ENCODE measurements around the gene KCNQ2. TPM values are rescaled to one million over a fixed set of nuclear protein-coding genes. Genes with fewer than 3 reads are reported as not detected.
"Not testable (repeated sequence)": the region's sequence is repeated elsewhere in the genome, so short reads cannot be mapped to it uniquely, and the experiment has no call there.

KCNQ2 gene
- total RNA-seq, 1 donor = 0.36 TPM

GRCh38 chr20:63517376-63518309 lies 45.2 kb upstream of the KCNQ2 start:
- H3K4me1 ChIP-seq (ENCODE audit: insufficient read depth, low read length) = peaks cover 14% of the 10 kb centered on the region
- no peak overlapping the region for H3K4me3 ChIP-seq (ENCODE audit: insufficient read depth, low read length)
- H3K79me2 ChIP-seq (ENCODE audit: insufficient read depth, low read length) = peaks cover 14% of the 10 kb centered on the region
- H2AFZ ChIP-seq (ENCODE audit: low read length) = no peak overlapping the region
- H3K27me3 ChIP-seq (ENCODE audit: insufficient read depth, low read length) = peaks cover 9% of the 10 kb centered on the region
- H4K20me1 ChIP-seq (ENCODE audit: insufficient read depth, low read length) = peaks cover 15% of the 10 kb centered on the region
- no peak overlapping the region for H3K27ac ChIP-seq (ENCODE audit: low read depth, low read length)
- peaks cover 8% of the 10 kb centered on the region for H3K36me3 ChIP-seq (ENCODE audit: insufficient read depth, low read length)
- no peaks in the 10 kb centered on the region for H3K9me3 ChIP-seq (ENCODE audit: low read depth, low read length)
- no peak overlapping the region for H3K4me2 ChIP-seq (ENCODE audit: insufficient read depth, low read length)
- peak; percentile 85 for DNase-seq (ENCODE audit: insufficient read length, low spot score, missing footprints)
- no peak for TF ChIP-seq CTCF (IDR thresholded peaks at IDR 0.05; ENCODE audit: extremely low read depth, low read depth, low read length)

GRCh38 chr20:63514520-63514919 lies 42.1 kb upstream of the KCNQ2 start:
- H3K4me1 ChIP-seq (ENCODE audit: insufficient read depth, low read length); H3K4me3 ChIP-seq (ENCODE audit: insufficient read depth, low read length); H4K20me1 ChIP-seq (ENCODE audit: insufficient read depth, low read length); H3K4me2 ChIP-seq (ENCODE audit: insufficient read depth, low read length); H2AFZ ChIP-seq (ENCODE audit: low read length); H3K27ac ChIP-seq (ENCODE audit: low read depth, low read length); H3K9me3 ChIP-seq (ENCODE audit: low read depth, low read length); H3K79me2 ChIP-seq (ENCODE audit: insufficient read depth, low read length); H3K36me3 ChIP-seq (ENCODE audit: insufficient read depth, low read length); DNase-seq (ENCODE audit: insufficient read length, low spot score, missing footprints): not testable (repeated sequence)
- peaks cover 11% of the 10 kb centered on the region for H3K27me3 ChIP-seq (ENCODE audit: insufficient read depth, low read length)

- Histone ChIP-seq H3K79me2 (ENCODE audit: insufficient read depth, low read length) (no peaks in the 10 kb centered on the region), H3K9me3 (ENCODE audit: low read depth, low read length) (no peaks in the 10 kb centered on the region), H4K20me1 (ENCODE audit: insufficient read depth, low read length) (no peaks in the 10 kb centered on the region), H3K4me2 (ENCODE audit: insufficient read depth, low read length) (no peak overlapping the region), H3K27ac (ENCODE audit: low read depth, low read length) (no peak overlapping the region), H2AFZ (ENCODE audit: low read length) (no peak overlapping the region), H3K36me3 (ENCODE audit: insufficient read depth, low read length) (no peaks in the 10 kb centered on the region), H3K4me3 (ENCODE audit: insufficient read depth, low read length) (no peak overlapping the region), H3K4me1 (ENCODE audit: insufficient read depth, low read length) (no peaks in the 10 kb centered on the region), H3K27me3 (ENCODE audit: insufficient read depth, low read length) (peaks cover 13% of the 10 kb centered on the region)
- DNase-seq (ENCODE audit: insufficient read length, low spot score, missing footprints) = no peak
- TF ChIP-seq CTCF (IDR thresholded peaks at IDR 0.05; ENCODE audit: extremely low read depth, low read depth, low read length) = no peak
Measured at GRCh38 chr20:63513207-63513606, 40.8 kb upstream of the KCNQ2 start.

GRCh38 chr20:63509088-63509564 lies 36.7 kb upstream of the KCNQ2 start:
- H3K36me3 ChIP-seq (ENCODE audit: insufficient read depth, low read length) = no peaks in the 10 kb centered on the region
- H3K27me3 ChIP-seq (ENCODE audit: insufficient read depth, low read length) = peaks cover 17% of the 10 kb centered on the region
- H3K4me1 ChIP-seq (ENCODE audit: insufficient read depth, low read length) = no peaks in the 10 kb centered on the region
- H3K4me3 ChIP-seq (ENCODE audit: insufficient read depth, low read length) = no peak overlapping the region
- no peak overlapping the region for H3K4me2 ChIP-seq (ENCODE audit: insufficient read depth, low read length)
- no peaks in the 10 kb centered on the region for H4K20me1 ChIP-seq (ENCODE audit: insufficient read depth, low read length)
- H3K9me3 ChIP-seq (ENCODE audit: low read depth, low read length) = no peaks in the 10 kb centered on the region
- no peaks in the 10 kb centered on the region for H3K79me2 ChIP-seq (ENCODE audit: insufficient read depth, low read length)
- DNase-seq (ENCODE audit: insufficient read length, low spot score, missing footprints) = no peak
- H3K27ac ChIP-seq (ENCODE audit: low read depth, low read length) = no peak overlapping the region
- no peak for TF ChIP-seq CTCF (IDR thresholded peaks at IDR 0.05; ENCODE audit: extremely low read depth, low read depth, low read length)
- no peak overlapping the region for H2AFZ ChIP-seq (ENCODE audit: low read length)

All from osteoblast (primary cell).